HepG2 (cell line): ENCODE results near the gene PGPEP1. TPM values are rescaled to one million over a fixed set of nuclear protein-coding genes. Genes with fewer than 3 reads are reported as not detected.

Source experiments
- ARID2 ChIP-seq: sonication (generic); formaldehyde crosslinking; IDR thresholded peaks from 2 replicates; pipeline ENCODE4 v1.8.1; 2022; ENCODE audit warnings: mild to moderate bottlenecking, missing genetic modification reagents, borderline replicate concordance
- ARNT2 ChIP-seq: sonication (generic); formaldehyde crosslinking; IDR thresholded peaks from 2 replicates; pipeline ENCODE4 v1.8.0; 2022; ENCODE audit warnings: mild to moderate bottlenecking, low read depth, missing genetic modification reagents, moderate library complexity
- ATF4 ChIP-seq, 2 experiments: fragments of 450-650 bp in 1 of 2; sonication (generic) in 1 of 2; formaldehyde crosslinking; IDR thresholded peaks; 2 replicates each; pipeline versions ENCODE4 v1.5.0 to v1.8.0; 2020 to 2022; ENCODE audit warnings: mild to moderate bottlenecking in 1 of 2, missing genetic modification reagents in 1 of 2
- CEBPB ChIP-seq: IDR thresholded peaks from 2 replicates; pipeline ENCODE4 v1.6.1; 2011; ENCODE audit warnings: low read depth, low read length, improper control_type of control experiment, borderline replicate concordance
- ETV6 ChIP-seq: sonication (generic); formaldehyde crosslinking; conservative IDR thresholded peaks from 2 replicates; pipeline ENCODE4 v1.4.0; 2020; ENCODE audit warnings: missing genetic modification reagents
- GABPA ChIP-seq, 2 experiments: IDR thresholded peaks; 2 replicates each; pipeline ENCODE4 v1.6.1; 2011 to 2016; ENCODE audit warnings: low read depth in 2 of 2, low read length in 1 of 2, missing biosample characterization in 1 of 2, missing genetic modification characterization in 1 of 2
- IRF2 ChIP-seq: IDR thresholded peaks from 2 replicates; pipeline ENCODE4 v1.6.1; 2018; ENCODE audit warnings: missing genetic modification reagents, missing compliant biosample characterization
- JUND ChIP-seq: sonication (generic); formaldehyde crosslinking; IDR thresholded peaks from 2 replicates; pipeline ENCODE4 v1.8.0; 2022; ENCODE audit warnings: mild to moderate bottlenecking, missing genetic modification reagents
- NCOA2 ChIP-seq: sonication (generic); formaldehyde crosslinking; IDR thresholded peaks from 2 replicates; pipeline ENCODE4 v1.8.0; 2022; ENCODE audit warnings: inconsistent platforms
- NCOR1 ChIP-seq: fragments of 200-600 bp; sonication (generic); IDR thresholded peaks from 2 replicates; pipeline ENCODE4 v1.7.0; 2017; ENCODE audit warnings: antibody characterized with exemption, low read length, borderline replicate concordance
- NFKB2 ChIP-seq: sonication (generic); formaldehyde crosslinking; IDR thresholded peaks from 2 replicates; pipeline ENCODE4 v1.4.0; 2020; ENCODE audit warnings: missing genetic modification reagents, borderline replicate concordance
- REL ChIP-seq: sonication (generic); formaldehyde crosslinking; conservative IDR thresholded peaks from 2 replicates; pipeline ENCODE4 v1.8.0; 2022; ENCODE audit warnings: mild to moderate bottlenecking, missing genetic modification reagents, moderate library complexity
- SMARCE1 ChIP-seq: fragments of 450-650 bp; IDR thresholded peaks from 2 replicates; pipeline ENCODE4 v1.6.1; 2017; ENCODE audit warnings: borderline replicate concordance
- SP5 ChIP-seq: IDR thresholded peaks from 2 replicates; pipeline ENCODE4 v1.6.1; 2016; ENCODE audit warnings: low read depth, borderline replicate concordance
- SSRP1 ChIP-seq: IDR thresholded peaks from 2 replicates; pipeline ENCODE4 v1.6.1; 2016; ENCODE audit warnings: control low read depth
- THYN1 ChIP-seq: sonication (generic); formaldehyde crosslinking; IDR thresholded peaks from 2 replicates; pipeline ENCODE4 v1.8.1; 2023; ENCODE audit warnings: low read depth, mild to moderate bottlenecking, moderate library complexity, missing genetic modification reagents, borderline replicate concordance
- XBP1 ChIP-seq: sonication (generic); formaldehyde crosslinking; IDR thresholded peaks from 2 replicates; pipeline ENCODE4 v1.5.0; 2020; ENCODE audit warnings: missing genetic modification reagents
- ZFX ChIP-seq: sonication (generic); formaldehyde crosslinking; IDR thresholded peaks from 2 replicates; pipeline ENCODE4 v1.4.0; 2020; ENCODE audit warnings: mild to moderate bottlenecking, low read depth, missing genetic modification reagents, moderate library complexity
- ZNF235 ChIP-seq: sonication (generic); formaldehyde crosslinking; IDR thresholded peaks from 2 replicates; pipeline ENCODE4 v1.8.1; 2023; ENCODE audit warnings: mild to moderate bottlenecking, missing genetic modification reagents, borderline replicate concordance
- ZNF264 ChIP-seq: sonication (generic); formaldehyde crosslinking; IDR thresholded peaks from 2 replicates; pipeline ENCODE4 v1.4.0; 2020; ENCODE audit warnings: missing genetic modification reagents
- ZNF558 ChIP-seq: sonication (generic); formaldehyde crosslinking; IDR thresholded peaks from 2 replicates; pipeline ENCODE4 v1.9.0; 2022; ENCODE audit warnings: mild to moderate bottlenecking, missing genetic modification reagents, borderline replicate concordance
- ZNF629 ChIP-seq: sonication (generic); formaldehyde crosslinking; conservative IDR thresholded peaks from 2 replicates; pipeline ENCODE4 v1.5.0; 2020; ENCODE audit warnings: missing genetic modification reagents
- ZNF776 ChIP-seq: sonication (generic); formaldehyde crosslinking; IDR thresholded peaks from 2 replicates; pipeline ENCODE4 v1.4.0; 2020; ENCODE audit warnings: mild to moderate bottlenecking, missing genetic modification reagents
- ZNF792 ChIP-seq: IDR thresholded peaks from 2 replicates; pipeline ENCODE4 v1.6.1; 2016
- ZNF850 ChIP-seq: sonication (generic); formaldehyde crosslinking; conservative IDR thresholded peaks from 2 replicates; pipeline ENCODE4 v1.9.0; 2021; ENCODE audit warnings: mild to moderate bottlenecking, missing genetic modification reagents
- ZZZ3 ChIP-seq: sonication (generic); formaldehyde crosslinking; IDR thresholded peaks from 2 replicates; pipeline ENCODE4 v1.4.0; 2020; ENCODE audit warnings: missing genetic modification reagents, mild to moderate bottlenecking, borderline replicate concordance
- polyA plus RNA-seq, 8 experiments: library from polyadenylated mRNA; depleted of rRNA in 3 of 8; stranded (reverse) in 7 of 8; unstranded in 1 of 8; fragments of >200 nt; fragmentation: Illumina TruSeq in 4 of 8; extraction: Trizol in 4 of 8; gene quantifications; 2 replicates each; pipeline versions ENCODE4 v1.2.1 to v1.2.3, GENCODE V29; 2011 to 2016; ENCODE audit warnings: low read depth in 4 of 8, missing spikeins in 1 of 8, mixed read lengths in 1 of 8; ENCODE audit not compliant: insufficient read depth in 1 of 8
- total RNA-seq, 5 experiments: library from RNA; depleted of rRNA; stranded (reverse); fragments of >200 nt; fragmentation: Illumina TruSeq; extraction: Trizol; gene quantifications; 2 replicates each; pipeline ENCODE4 v1.2.3, GENCODE V29; 2016; ENCODE audit warnings: low read depth in 1 of 5
- TF ChIP-seq, protein P1 (sequence below): sonication (generic); formaldehyde crosslinking; IDR thresholded peaks from 2 replicates; pipeline ENCODE4 v1.9.0; 2021; ENCODE audit warnings: missing genetic modification reagents, mild to moderate bottlenecking, borderline replicate concordance

Gene PGPEP1
- total and polyA plus RNA-seq, 2 of the 13 experiments (the other 11 are each of a cell fraction or from before 2014, with no cell fraction given), result 53.1 to 56.6 TPM

DNA sequence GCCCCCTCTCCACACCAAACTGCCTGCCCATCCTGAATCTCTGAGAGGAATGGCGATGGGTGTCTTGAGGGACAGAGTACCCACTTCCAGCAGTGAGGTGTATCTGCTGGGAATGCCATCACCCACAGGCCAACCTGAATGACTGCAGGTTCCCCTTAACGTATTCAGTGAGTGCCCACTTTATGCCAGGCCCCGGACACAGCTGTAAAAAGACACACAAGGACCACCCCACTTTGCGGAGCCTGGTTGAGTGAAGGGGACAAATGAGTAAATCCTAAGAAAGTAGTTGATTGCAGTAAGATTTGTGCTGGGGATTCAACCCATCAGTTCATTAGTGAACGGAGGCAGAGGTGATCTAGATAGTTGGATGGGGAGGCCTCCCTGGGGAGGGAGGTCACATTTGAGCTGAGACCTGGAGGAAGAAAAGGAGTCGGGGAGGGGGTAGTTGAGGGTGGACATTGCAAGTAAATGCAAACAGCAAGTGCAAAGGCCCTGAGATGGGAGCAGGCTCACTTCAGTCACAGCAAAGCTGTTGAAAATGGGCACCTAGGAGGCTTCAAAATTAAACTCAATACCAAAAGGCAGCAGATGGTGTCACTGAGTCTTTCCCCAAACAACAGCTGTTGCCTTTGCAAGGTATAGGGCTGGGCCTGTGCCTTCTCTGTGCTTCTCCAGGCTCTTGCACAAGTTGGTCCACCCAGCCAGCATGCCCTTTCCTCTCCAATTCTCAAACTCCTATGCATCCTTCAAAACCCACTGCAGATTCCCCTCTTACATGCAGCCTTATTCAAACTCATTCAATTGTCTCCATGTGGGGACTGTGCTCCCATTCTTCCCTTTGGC lies 49.9 kb downstream of the PGPEP1 start (continued):
- 0 out of 2 replicates have a peak, but pooled peaks have one; percentile 37 for TF ChIP-seq ZNF776 (CRISPR knock-in tag)
- no peak for TF ChIP-seq THYN1 (CRISPR knock-in tag)
- TF ChIP-seq SSRP1 (CRISPR knock-in tag), result peak; percentile 99
- TF ChIP-seq ZNF792 (CRISPR knock-in tag), result peak; percentile 64; the same call in 1 of the 2 replicates
- no peak for TF ChIP-seq NCOR1
- no peak for TF ChIP-seq ZNF264 (CRISPR knock-in tag)
- TF ChIP-seq IRF2, result peak; percentile 54
- TF ChIP-seq SP5 (CRISPR knock-in tag), result 0 out of 2 replicates have a peak, but pooled peaks have one; percentile 8
- TF ChIP-seq ZZZ3 (CRISPR knock-in tag), result no peak
- TF ChIP-seq CEBPB, result peak; percentile 27; the same call in 1 of the 2 replicates
- TF ChIP-seq JUND (CRISPR knock-in tag), result no peak
- TF ChIP-seq SMARCE1, result no peak
- no peak for TF ChIP-seq ZNF558 (CRISPR knock-in tag)
- TF ChIP-seq NCOA2 (CRISPR knock-in tag), result 0 out of 2 replicates have a peak, but pooled peaks have one; percentile 10
- peak in 1 of 2 experiments; percentile 55; a peak in 1 of 4 replicates for TF ChIP-seq ATF4 (CRISPR knock-in tag; IDR thresholded peaks at IDR 0.05)
- TF ChIP-seq ETV6 (CRISPR knock-in tag), result no peak
- TF ChIP-seq GABPA (IDR thresholded peaks at IDR 0.05; ENCODE audit: low read depth, low read length), result no peak
- no peak for TF ChIP-seq GABPA (CRISPR knock-in tag; IDR thresholded peaks at IDR 0.05; ENCODE audit: low read depth)
- no peak for TF ChIP-seq XBP1 (CRISPR knock-in tag)
- TF ChIP-seq, protein P1, sequence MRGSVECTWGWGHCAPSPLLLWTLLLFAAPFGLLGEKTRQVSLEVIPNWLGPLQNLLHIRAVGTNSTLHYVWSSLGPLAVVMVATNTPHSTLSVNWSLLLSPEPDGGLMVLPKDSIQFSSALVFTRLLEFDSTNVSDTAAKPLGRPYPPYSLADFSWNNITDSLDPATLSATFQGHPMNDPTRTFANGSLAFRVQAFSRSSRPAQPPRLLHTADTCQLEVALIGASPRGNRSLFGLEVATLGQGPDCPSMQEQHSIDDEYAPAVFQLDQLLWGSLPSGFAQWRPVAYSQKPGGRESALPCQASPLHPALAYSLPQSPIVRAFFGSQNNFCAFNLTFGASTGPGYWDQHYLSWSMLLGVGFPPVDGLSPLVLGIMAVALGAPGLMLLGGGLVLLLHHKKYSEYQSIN (CRISPR knock-in tag), result no peak
- TF ChIP-seq ZNF850 (CRISPR knock-in tag), result no peak
- peak; percentile 42; the same call in 1 of the 2 replicates for TF ChIP-seq ZNF629 (CRISPR knock-in tag)
- TF ChIP-seq ZNF235 (CRISPR knock-in tag), result no peak
- TF ChIP-seq NFKB2 (CRISPR knock-in tag), result no peak
- no peak for TF ChIP-seq REL (CRISPR knock-in tag)
- no peak for TF ChIP-seq ZFX
- TF ChIP-seq ARNT2, result 0 out of 2 replicates have a peak, but pooled peaks have one; percentile 31
- TF ChIP-seq ARID2, result no peak
